ENCODE data around the gene EVA1B. TPM values are rescaled to one million over a fixed set of nuclear protein-coding genes. Genes with fewer than 3 reads are reported as not detected.

EVA1B gene
- polyA plus RNA-seq, 1 donor (not counting 4 experiments of a cell fraction or from before 2014, with no cell fraction given) = 2.4 TPM

- Histone ChIP-seq H3K4me2 (ENCODE audit: control insufficient read depth, extremely low read depth, insufficient read depth, low read depth, low read length) (no peak overlapping the region), H3K9me3 (ENCODE audit: control insufficient read depth, low read depth, low read length) (no peaks in the 10 kb centered on the region), H3K79me2 (ENCODE audit: control insufficient read depth, insufficient read depth, low read length) (peaks cover 3% of the 10 kb centered on the region), H3K36me3 (ENCODE audit: control insufficient read depth in 2 of 2, extremely low read depth in 1 of 2, insufficient read depth in 2 of 2, low read length in 2 of 2) (peaks cover 41 to 51% of the 10 kb centered on the region in 2 experiments), H4K20me1 (ENCODE audit: control insufficient read depth, extremely low read depth, insufficient read depth, low read length) (no peaks in the 10 kb centered on the region), H2AFZ (ENCODE audit: control insufficient read depth, low read length) (no peak overlapping the region), H3K27ac (ENCODE audit: control insufficient read depth, insufficient read depth, low read length) (no peak overlapping the region), H3K9me1 (ENCODE audit: control insufficient read depth, extremely low read depth, insufficient read depth, low read length) (peaks cover 2% of the 10 kb centered on the region), H3K27me3 (ENCODE audit: control insufficient read depth, extremely low read depth, insufficient read depth, low read length) (no peaks in the 10 kb centered on the region), H3K9ac (ENCODE audit: control insufficient read depth, extremely low read depth, insufficient read depth, low read length) (no peak overlapping the region), H3K4me1 (ENCODE audit: control insufficient read depth, extremely low read depth, insufficient read depth, low read length) (no peaks in the 10 kb centered on the region), H3K4me3 (ENCODE audit: control insufficient read depth in 2 of 3, extremely low read depth in 1 of 3, insufficient read depth in 2 of 3, low read depth in 1 of 3, low read length in 3 of 3) (no peak overlapping the region)
- no peak for TF ChIP-seq EZH2 (IDR thresholded peaks at IDR 0.05; ENCODE audit: low read length)
- TF ChIP-seq CTCF (optimal IDR thresholded peaks at IDR 0.05 in 1 of 3, IDR thresholded peaks at IDR 0.05 in 1 of 3, conservative IDR thresholded peaks at IDR 0.05 in 1 of 3; ENCODE audit: extremely low read depth in 1 of 3, insufficient read depth in 2 of 3, low read length in 3 of 3) = no peak
- FAIRE-seq = no peak
- dilution Hi-C loops (cut with MboI; ENCODE audit: extremely low pct_ligation_motif_present, low sequenced_read_pairs) = no loop called here
- no peak for DNase-seq (ENCODE audit: low read depth, low spot score)
These were observed 35.9 kb upstream of the EVA1B start for GRCh38 chr1:36359383-36359782.

- Histone ChIP-seq H3K79me2 (ENCODE audit: control insufficient read depth, insufficient read depth, low read length) (no peaks in the 10 kb centered on the region), H2AFZ (ENCODE audit: control insufficient read depth, low read length) (no peak overlapping the region), H3K4me1 (ENCODE audit: control insufficient read depth, extremely low read depth, insufficient read depth, low read length) (peaks cover under 1% of the 10 kb centered on the region), H3K27ac (ENCODE audit: control insufficient read depth, insufficient read depth, low read length) (no peak overlapping the region), H3K9ac (ENCODE audit: control insufficient read depth, extremely low read depth, insufficient read depth, low read length) (no peak overlapping the region), H3K4me2 (ENCODE audit: control insufficient read depth, extremely low read depth, insufficient read depth, low read depth, low read length) (no peak overlapping the region), H3K9me3 (ENCODE audit: control insufficient read depth, low read depth, low read length) (no peaks in the 10 kb centered on the region), H3K9me1 (ENCODE audit: control insufficient read depth, extremely low read depth, insufficient read depth, low read length) (peaks cover 2% of the 10 kb centered on the region), H3K27me3 (ENCODE audit: control insufficient read depth, extremely low read depth, insufficient read depth, low read length) (no peaks in the 10 kb centered on the region), H3K36me3 (ENCODE audit: control insufficient read depth in 2 of 2, extremely low read depth in 1 of 2, insufficient read depth in 2 of 2, low read length in 2 of 2) (peaks cover 48 to 56% of the 10 kb centered on the region in 2 experiments), H3K4me3 (ENCODE audit: control insufficient read depth in 2 of 3, extremely low read depth in 1 of 3, insufficient read depth in 2 of 3, low read depth in 1 of 3, low read length in 3 of 3) (no peak overlapping the region), H4K20me1 (ENCODE audit: control insufficient read depth, extremely low read depth, insufficient read depth, low read length) (no peaks in the 10 kb centered on the region)
- TF ChIP-seq CTCF (optimal IDR thresholded peaks at IDR 0.05 in 1 of 3, IDR thresholded peaks at IDR 0.05 in 1 of 3, conservative IDR thresholded peaks at IDR 0.05 in 1 of 3; ENCODE audit: extremely low read depth in 1 of 3, insufficient read depth in 2 of 3, low read length in 3 of 3) (no peak), EZH2 (IDR thresholded peaks at IDR 0.05; ENCODE audit: low read length) (no peak)
- FAIRE-seq (no peak), DNase-seq (ENCODE audit: low read depth, low spot score) (no peak)
- dilution Hi-C loops (cut with MboI; ENCODE audit: extremely low pct_ligation_motif_present, low sequenced_read_pairs) = no loop called here
These were observed 35.2 kb upstream of the EVA1B start for GRCh38 chr1:36358514-36359084.
